ENCODE measurements around the gene RBM17.

- TF ChIP-seq POLR2A (IDR thresholded peaks at IDR 0.05; ENCODE audit: low read depth, low read length) (0 out of 2 replicates have a peak, but pooled peaks have one; percentile 19), POLR2AphosphoS5 (IDR thresholded peaks at IDR 0.05; ENCODE audit: low read depth, low read length) (no peak), PAX5 (IDR thresholded peaks at IDR 0.05; ENCODE audit: insufficient read depth, low read length, severe bottlenecking) (no peak), TAF1 (IDR thresholded peaks at IDR 0.05; ENCODE audit: low read depth, low read length) (no peak), SPI1 (IDR thresholded peaks at IDR 0.05; ENCODE audit: low read depth, low read length) (peak; percentile 54)
Measured at GRCh38 chr10:6052247-6053221, 36.3 kb upstream of the RBM17 start.

Measured in GM12891 (cell line).